HS-27A (cell line): ENCODE measurements around the gene ATP9A.
A peak's percentile ranks its signal among the peaks of the same experiment; 100 is the strongest.
"Not testable (repeated sequence)": the region's sequence is repeated elsewhere in the genome, so short reads cannot be mapped to it uniquely, and the experiment has no call there.

Experiments
- DNase-seq: peaks from one replicate; pipeline ENCODE4 v3.0.0-alpha.2; 2012; ENCODE audit warnings: low read depth, missing footprints

ATP9A gene

DNA sequence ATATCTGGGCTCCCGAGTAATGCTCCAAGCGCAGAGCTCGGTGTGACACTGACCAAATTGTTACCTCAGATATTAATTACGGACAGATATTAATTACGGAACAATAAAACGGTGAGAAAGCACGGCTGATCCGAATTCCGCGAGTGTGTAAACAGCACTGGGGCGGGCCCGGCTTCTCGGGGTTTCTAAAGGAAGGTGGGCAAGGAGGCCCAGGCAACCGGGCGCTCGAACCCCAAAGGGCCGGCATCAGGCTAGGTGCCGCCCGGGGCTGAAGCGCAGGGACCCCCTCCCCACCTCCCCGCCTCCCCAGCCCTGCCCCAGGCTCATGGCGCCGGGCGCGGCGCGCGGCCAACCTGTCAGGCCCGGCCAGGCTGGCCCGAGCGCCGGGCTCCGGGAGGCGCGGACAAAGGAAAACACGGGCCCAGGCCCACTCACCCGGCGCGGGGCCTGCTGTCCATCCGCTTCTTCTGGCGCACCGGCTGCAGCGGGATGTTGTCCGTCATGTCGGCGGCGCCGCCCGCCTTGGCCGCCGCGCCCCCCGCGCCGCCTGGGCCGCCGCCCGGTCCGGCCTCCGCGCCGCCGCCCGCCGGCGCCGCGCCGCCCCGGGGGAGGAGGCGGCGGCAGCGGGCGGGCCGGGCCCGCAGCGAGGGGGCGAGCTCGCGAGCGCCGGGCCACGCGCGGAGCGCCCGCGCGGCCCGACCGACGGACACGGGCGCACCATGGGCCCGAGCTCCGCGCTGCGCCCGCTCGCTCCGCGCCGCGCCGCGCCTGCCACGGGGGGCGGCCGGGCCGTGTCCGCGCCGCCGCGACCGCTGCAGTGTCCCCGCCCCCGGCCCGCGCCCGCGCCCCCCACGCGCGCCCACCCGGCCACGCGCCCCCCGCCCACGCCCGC, at the start of gene ATP9A:
Gene ATP9A, minus strand, starts transcription at position 524 of the 892 bp plus-strand sequence. Its CDS starts 21 bp downstream, at position 503.
- DNase-seq, result no peak

GRCh38 chr20:51816856-51817255, 48.7 kb upstream of the ATP9A start:
- not testable (repeated sequence) for DNase-seq

GRCh38 chr20:51815383-51816076, 47.3 kb upstream of the ATP9A start:
- DNase-seq, result no peak

DNA sequence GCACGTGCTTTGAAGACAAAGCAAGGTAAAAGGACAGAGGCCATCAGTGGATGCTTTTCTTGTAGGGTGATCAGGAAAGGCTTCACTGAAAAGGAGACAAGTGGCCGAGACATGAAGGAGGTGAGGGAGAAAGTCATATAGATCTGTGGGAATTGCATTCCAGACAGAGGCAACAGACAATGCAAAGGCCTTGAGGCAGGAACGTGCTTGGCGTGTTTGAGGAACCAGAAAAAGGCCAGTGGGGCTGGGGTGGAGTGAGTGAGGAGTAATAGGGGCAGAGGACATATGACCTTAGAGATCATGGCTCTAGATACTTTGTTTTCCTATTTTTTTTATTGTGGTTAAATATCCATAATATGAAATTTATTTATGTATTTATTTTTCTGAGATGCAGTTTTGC, 44.7 kb upstream of the ATP9A start:
- DNase-seq, result no peak

GRCh38 chr20:51811514-51812128, 43.4 kb upstream of the ATP9A start:
- no peak for DNase-seq

- DNase-seq, result no peak
These were observed 42.8 kb upstream of the ATP9A start for GRCh38 chr20:51811042-51811355.

DNA sequence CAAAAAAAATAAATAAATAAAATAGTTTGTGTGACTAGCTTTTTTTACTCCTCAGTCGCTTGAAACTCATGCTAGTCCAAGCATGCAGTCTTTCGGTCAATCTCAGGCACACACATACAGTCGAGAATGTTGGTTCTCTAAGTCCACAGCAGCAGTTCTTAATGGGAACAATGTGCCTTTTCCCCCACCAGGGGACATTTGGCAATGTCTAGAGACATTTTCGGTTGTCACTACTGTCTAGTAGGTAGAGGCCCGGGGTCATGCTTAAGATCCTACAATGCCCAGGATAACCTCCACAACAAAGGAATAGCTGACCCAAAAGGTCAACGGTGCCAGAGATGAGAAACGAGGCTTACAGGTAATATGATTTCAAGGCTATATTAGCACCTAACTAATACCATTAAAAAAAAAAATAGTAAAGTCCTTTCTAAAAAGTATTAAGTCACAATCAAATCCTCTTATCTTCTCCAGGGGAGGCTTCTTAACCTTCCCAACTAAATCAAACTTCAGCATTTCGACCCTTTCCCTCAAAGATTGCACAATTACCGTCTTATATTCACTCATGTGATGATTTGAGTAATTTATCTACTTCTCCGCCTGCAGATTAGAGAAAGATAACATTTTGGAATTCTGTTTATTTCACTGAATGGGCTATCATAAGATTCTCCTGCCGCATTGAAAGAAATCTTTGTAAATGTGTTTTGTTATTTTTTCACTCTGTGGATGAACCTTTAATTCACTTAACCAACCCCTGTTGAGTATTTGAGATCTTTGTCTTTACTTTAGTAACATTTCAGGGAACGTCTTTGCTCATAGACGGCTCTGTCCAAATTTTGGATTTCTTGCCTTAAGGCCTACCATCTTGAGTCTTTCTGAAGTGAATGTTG, 42.2 kb upstream of the ATP9A start:
- DNase-seq, result no peak

- DNase-seq, result no peak
These were observed 39.6 kb upstream of the ATP9A start for GRCh38 chr20:51807720-51808250.

DNA sequence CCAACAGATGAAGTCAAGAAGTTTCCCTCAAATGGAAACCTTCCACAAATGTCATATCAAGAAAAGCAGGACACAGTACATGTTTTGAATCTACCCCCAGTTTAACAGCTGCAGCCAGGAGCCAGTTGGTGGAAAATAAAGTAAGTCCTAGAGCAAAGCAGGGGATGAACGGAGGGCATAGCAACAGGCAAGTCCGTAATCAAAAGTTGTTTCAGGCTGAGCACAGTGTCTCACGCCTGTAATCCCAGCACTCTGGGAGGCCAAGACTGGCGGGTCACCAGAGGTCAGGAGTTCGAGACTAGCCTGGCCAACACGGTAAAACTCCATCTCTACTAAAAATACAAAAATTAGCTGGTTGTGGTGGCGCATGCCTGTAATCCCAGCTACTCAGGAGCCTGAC, 36.6 kb upstream of the ATP9A start:
- DNase-seq, result no peak

GRCh38 chr20:51803148-51803854, 35.1 kb upstream of the ATP9A start:
- DNase-seq, result no peak

DNA sequence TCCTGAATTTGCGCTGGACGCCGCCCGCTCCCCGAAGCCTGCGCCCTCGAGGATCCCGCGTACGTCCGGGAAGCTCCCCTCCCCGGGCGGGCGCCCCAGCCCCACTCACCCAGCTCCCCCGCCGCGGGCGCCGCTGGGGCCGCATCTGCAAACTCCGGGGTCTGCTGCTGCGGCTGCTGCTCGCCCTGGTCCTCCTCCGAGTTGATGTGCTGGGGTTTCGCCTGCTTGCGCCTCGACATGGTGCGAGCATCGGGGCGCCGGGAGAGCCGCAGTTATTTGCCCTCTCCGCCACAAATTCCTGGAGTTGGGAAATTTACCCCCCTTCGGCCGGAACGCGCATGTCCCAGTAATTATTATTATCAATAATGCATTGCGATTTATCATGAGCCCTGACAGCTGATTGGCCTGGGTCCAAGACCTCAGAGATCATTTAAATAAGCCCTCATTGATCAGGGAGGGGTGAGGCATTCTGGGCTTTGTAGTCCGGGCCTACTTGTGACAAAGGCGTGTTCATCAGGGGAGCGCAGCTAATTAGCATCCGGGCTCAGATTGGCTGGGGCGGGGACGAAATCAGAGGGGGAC, 34.1 kb upstream of the ATP9A start, which contains the start of gene SALL4:
Gene SALL4, minus strand, starts transcription at position 352 of the 582 bp plus-strand sequence. Its CDS starts 113 bp downstream, at position 239.
- no peak for DNase-seq

DNA sequence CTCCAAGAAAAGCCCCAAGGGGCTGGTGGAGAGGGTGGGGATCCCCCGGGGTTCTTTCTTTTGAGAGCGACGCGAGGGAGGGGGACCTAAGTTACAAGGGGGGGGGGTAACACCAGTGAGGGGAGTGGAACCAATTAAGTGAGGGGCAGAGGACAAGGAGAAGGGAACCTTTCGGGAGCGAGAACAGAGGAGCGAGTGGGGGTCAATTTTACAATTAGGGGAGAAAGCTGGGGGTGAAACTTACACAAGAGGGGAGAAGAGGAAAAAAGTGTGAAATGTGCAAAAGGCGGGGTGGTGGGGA, 33.6 kb upstream of the ATP9A start:
- DNase-seq, result no peak

- no peak for DNase-seq
These were observed 33.1 kb upstream of the ATP9A start for GRCh38 chr20:51801122-51801822.

- DNase-seq, result no peak
These were observed 32.6 kb upstream of the ATP9A start for GRCh38 chr20:51800872-51801121.

DNA sequence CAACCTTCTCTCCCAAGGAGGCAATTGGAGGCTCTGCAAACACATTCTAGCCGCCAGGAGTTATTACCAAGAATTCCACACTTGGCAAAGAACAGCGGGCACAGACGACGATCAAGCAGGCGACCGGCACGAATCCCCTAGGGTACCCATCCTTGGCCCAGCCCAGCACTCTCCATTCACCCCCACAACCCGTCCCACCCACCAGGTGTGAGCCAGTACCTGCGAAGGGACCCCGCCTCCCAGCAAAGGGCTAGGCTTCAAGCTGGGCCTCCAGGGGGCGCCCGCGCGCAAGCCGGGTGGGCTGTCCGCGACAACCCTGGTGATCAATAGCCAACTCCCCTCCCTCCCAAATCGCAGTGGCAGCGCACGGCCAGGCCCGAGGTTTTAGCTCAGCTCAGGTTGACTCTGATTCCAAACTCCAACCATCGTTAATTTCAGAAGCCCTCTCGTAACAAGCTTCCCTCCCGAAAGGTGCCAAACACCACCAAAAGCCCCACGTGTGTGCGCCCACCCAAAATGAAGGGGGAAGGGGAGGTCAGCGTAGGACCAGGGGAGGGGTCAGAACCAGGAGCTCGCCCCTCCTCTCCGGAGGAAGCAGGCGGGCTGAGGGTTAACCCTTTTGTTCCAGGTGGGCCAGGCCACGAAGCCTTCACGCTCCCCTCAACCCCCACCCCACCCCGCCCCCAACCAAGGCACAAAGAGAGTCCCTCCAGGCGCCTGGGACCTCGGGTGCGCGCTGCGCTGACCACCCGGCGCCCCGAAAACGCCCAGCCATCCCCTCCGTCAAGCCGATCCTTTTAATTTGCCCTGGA, 32.1 kb upstream of the ATP9A start:
- peak; percentile 20 for DNase-seq

DNA sequence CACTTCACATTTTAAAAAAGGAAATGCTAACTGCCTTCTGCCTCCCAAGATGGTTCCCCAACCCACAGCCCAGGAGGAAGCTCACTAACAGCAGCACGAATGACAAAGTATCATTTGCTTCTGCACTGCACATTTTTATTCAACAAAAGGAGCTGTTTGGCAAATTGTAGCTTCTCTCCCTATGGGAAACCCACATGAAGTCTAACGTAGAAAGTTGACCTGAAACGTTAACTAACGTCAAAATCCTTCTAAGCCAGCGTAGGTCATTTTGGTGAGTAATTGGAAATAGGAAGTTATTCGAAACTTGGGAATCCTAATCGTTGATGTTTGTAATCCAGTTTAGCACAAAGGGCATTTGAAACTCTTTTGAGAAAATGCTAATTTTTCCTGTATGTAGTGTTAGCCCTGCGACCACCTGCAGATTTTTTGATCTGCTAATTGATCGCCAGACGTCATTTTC, 31.2 kb upstream of the ATP9A start:
- no peak for DNase-seq

GRCh38 chr20:51797357-51798025, 29.3 kb upstream of the ATP9A start:
- DNase-seq, result no peak

DNA sequence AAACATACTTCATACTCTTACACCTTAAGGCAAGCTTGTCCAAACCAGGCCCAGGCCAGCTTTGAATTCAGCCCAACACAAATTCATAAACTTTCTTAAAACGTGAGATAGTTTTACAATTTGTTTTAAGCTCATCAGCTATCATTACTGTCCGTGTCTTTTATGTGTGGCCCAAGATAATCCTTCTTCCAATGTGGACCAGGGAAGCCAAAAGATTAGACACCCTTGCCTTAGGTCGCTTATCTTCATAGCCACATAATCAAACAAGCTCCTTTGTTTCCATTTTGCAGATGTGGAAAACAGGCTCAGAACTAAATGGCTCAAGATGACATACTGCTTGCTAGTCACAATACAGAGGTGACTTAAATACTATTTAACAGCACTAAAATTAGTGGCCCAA, 28.1 kb upstream of the ATP9A start:
- DNase-seq, result no peak

- DNase-seq, result no peak
These were observed 24.8 kb upstream of the ATP9A start for GRCh38 chr20:51792960-51793359.
